Smooth muscle cell (in vitro differentiated cells): ENCODE measurements around the gene TAOK1. TPM values are rescaled to one million over a fixed set of nuclear protein-coding genes. Genes with fewer than 3 reads are reported as not detected.
"Not testable (repeated sequence)": the region's sequence is repeated elsewhere in the genome, so short reads cannot be mapped to it uniquely, and the experiment has no call there.

ENCODE experiments used
- DNase-seq: peaks from one replicate; lab custom pipeline; 2025; ENCODE audit not compliant: unreplicated experiment; lab: John Stamatoyannopoulos, UW
- H2AFZ ChIP-seq: fragments of 200-600 bp; sonication (generic); 2 replicates; pipeline ENCODE4 v1.6.0; 2016; ENCODE audit warnings: antibody characterized with exemption, low read depth, mild to moderate bottlenecking
- H3F3A ChIP-seq: fragments of 200-600 bp; sonication (generic); 2 replicates; pipeline ENCODE4 v1.6.0; 2017; ENCODE audit warnings: antibody characterized with exemption, low read depth
- H3K27ac ChIP-seq: fragments of 200-600 bp; sonication (generic); 2 replicates; pipeline ENCODE4 v1.5.1; 2016; ENCODE audit warnings: low read depth, mild to moderate bottlenecking
- H3K27me3 ChIP-seq: fragments of 200-600 bp; sonication (generic); 2 replicates; pipeline ENCODE4 v1.6.1; 2016; ENCODE audit warnings: low read depth, mild to moderate bottlenecking
- H3K36me3 ChIP-seq: fragments of 200-600 bp; sonication (generic); 2 replicates; pipeline ENCODE4 v1.5.1; 2016; ENCODE audit warnings: low read depth
- H3K4me1 ChIP-seq: fragments of 200-600 bp; sonication (generic); 2 replicates; pipeline ENCODE4 v1.5.1; 2016; ENCODE audit warnings: low read depth
- H3K4me2 ChIP-seq: fragments of 200-600 bp; sonication (generic); 2 replicates; pipeline ENCODE4 v1.6.0; 2016; ENCODE audit warnings: mild to moderate bottlenecking
- H3K4me3 ChIP-seq: fragments of 200-600 bp; sonication (generic); 2 replicates; pipeline ENCODE4 v1.5.1; 2016; ENCODE audit warnings: mild to moderate bottlenecking
- H3K79me2 ChIP-seq: fragments of 200-600 bp; sonication (generic); 2 replicates; pipeline ENCODE4 v1.6.0; 2016; ENCODE audit warnings: low read depth, mild to moderate bottlenecking
- H3K9ac ChIP-seq: fragments of 200-600 bp; sonication (generic); 2 replicates; pipeline ENCODE4 v1.6.0; 2016; ENCODE audit warnings: low read depth
- H3K9me3 ChIP-seq: fragments of 200-600 bp; sonication (generic); replicated peaks from 2 replicates; pipeline ENCODE4 v1.5.1; 2016; ENCODE audit warnings: low read depth
- H4K20me1 ChIP-seq: fragments of 200-600 bp; sonication (generic); 2 replicates; pipeline ENCODE4 v1.6.0; 2016; ENCODE audit warnings: low read depth
- WGBS: methylation state at CpG from one replicate; pipeline ENCODE4 v1.1.7; 2016; ENCODE audit warnings: low lambda C conversion rate; 5-methylcytosine and 5-hydroxymethylcytosine counted together
- polyA plus RNA-seq: library from polyadenylated mRNA; unstranded; fragments of >200 nt; fragmentation: Nextera tagmentation; extraction: Ambion mirVana; gene quantifications from 2 replicates; pipeline ENCODE4 v1.2.1, GENCODE V29; 2016
- total RNA-seq: library from RNA; depleted of rRNA; stranded (reverse); fragments of >200 nt; gene quantifications from 2 replicates; pipeline ENCODE4 v1.2.3, GENCODE V29; 2014
- TF ChIP-seq, protein P1 (sequence below): fragments of 200-600 bp; sonication (generic); IDR thresholded peaks from 2 replicates; pipeline ENCODE4 v1.5.1; 2017; ENCODE audit warnings: borderline replicate concordance, mild to moderate bottlenecking, antibody characterized with exemption; ENCODE audit not compliant: insufficient read depth, poor library complexity, severe bottlenecking

The TAOK1 gene
- total and polyA plus RNA-seq, 2 experiments from 2014 or later: 4.7 to 58.7 TPM

DNA sequence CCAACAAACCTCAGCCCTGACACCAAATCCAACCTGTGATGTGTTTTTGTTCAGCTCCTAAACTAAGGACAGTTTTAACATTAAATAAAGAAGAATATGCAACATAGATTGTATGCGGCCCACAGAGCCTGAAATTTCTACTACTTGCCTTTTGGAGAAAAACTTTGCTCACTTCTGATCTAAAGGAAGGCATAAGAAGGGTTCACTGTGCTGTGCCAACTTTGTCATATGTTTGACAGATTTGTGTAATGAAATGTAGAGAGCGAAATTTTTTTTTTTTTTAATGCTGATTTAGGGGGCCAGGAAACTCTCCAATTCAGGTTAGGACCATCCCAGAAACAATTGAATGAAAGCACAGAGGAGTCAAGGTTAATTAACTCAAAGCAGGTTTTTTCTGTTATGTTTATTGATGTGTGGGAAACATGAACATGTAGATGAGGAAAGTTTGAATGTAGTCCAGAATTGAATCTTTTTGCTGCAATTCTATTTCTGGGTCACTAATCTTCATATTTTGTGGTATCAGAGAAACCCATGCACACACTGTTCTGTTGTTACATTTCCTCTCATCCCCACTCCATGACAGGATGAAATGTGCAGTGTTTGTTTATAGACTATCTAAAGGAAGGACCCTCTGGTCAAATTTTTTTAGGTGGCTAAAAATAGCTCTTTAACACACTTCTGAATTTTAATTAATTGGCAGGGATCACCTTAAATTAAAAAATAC lies 71.5 kb downstream of the TAOK1 start:
- peaks cover 77% of the 10 kb centered on the region for H3K79me2 ChIP-seq
- WGBS: 92% methylated on average over 2 of the region's 2 CpGs
- H3K4me2 ChIP-seq: no peak overlapping the region

DNA sequence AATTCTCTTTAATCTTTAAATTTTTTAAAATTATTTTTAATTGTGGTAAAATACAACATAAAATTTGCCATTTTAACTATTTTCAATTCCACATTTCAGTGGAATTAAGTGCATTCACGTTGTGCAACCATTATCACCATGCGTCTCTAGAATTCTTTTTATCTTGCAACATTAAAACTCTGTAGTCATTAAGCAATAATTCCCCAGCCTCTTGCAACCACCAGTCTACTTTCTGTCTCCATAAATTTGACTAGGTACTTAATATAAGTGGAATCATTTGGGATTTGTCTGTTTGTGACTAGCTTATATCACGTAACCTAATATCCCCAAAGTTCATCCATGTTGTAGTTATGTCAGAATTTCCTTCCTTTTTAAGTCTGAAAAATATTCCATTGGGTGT lies 79.1 kb downstream of the TAOK1 start:
- Histone ChIP-seq H3K4me2 (no peak overlapping the region), H3K27me3 (no peaks in the 10 kb centered on the region), H4K20me1 (peaks cover 50% of the 10 kb centered on the region), H2AFZ (no peak overlapping the region), H3K4me3 (no peak overlapping the region), H3K27ac (no peak overlapping the region), H3K9me3 (no peaks in the 10 kb centered on the region), H3K9ac (no peak overlapping the region), H3K4me1 (no peaks in the 10 kb centered on the region), H3K79me2 (peaks cover 43% of the 10 kb centered on the region), H3F3A (no peaks in the 10 kb centered on the region), H3K36me3 (no peaks in the 10 kb centered on the region)
- 73% methylated on average over 3 of the region's 3 CpGs for WGBS
- TF ChIP-seq, protein P1, sequence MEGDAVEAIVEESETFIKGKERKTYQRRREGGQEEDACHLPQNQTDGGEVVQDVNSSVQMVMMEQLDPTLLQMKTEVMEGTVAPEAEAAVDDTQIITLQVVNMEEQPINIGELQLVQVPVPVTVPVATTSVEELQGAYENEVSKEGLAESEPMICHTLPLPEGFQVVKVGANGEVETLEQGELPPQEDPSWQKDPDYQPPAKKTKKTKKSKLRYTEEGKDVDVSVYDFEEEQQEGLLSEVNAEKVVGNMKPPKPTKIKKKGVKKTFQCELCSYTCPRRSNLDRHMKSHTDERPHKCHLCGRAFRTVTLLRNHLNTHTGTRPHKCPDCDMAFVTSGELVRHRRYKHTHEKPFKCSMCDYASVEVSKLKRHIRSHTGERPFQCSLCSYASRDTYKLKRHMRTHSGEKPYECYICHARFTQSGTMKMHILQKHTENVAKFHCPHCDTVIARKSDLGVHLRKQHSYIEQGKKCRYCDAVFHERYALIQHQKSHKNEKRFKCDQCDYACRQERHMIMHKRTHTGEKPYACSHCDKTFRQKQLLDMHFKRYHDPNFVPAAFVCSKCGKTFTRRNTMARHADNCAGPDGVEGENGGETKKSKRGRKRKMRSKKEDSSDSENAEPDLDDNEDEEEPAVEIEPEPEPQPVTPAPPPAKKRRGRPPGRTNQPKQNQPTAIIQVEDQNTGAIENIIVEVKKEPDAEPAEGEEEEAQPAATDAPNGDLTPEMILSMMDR: no peak
- DNase-seq: no peak

More for the DNA sequence above, 71.5 kb downstream of the TAOK1 start:
- no peak overlapping the region for H3K27ac ChIP-seq
- H3F3A ChIP-seq: peaks cover 9% of the 10 kb centered on the region
- H3K4me1 ChIP-seq: no peaks in the 10 kb centered on the region
- peaks cover 93% of the 10 kb centered on the region for H4K20me1 ChIP-seq
- no peaks in the 10 kb centered on the region for H3K27me3 ChIP-seq
- H3K9me3 ChIP-seq: no peaks in the 10 kb centered on the region
- no peak overlapping the region for H3K9ac ChIP-seq
- no peak overlapping the region for H2AFZ ChIP-seq
- no peak for DNase-seq
- TF ChIP-seq, protein P1: no peak
- no peaks in the 10 kb centered on the region for H3K36me3 ChIP-seq
- H3K4me3 ChIP-seq: no peak overlapping the region

DNA sequence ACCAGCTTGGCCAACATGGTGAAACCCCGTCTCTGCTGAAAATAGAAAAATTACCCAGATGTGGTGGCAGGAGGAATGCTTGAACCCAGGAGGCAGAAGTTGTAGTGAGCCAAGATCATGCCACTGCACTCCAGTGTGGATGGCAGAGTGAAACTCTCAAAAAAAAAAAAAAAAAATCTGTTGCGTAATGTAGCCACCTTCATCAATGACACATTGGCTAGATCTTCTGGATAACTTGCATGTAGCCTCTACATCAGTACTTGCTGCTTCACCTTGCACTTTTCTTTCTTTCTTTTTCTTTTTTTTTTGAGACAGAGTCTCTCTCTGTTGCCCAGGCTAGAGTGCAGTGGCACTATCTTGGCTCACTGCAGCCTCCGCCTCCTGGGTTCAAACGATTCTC lies 83.3 kb downstream of the TAOK1 start:
- H3K79me2 ChIP-seq: peaks cover 28% of the 10 kb centered on the region
- H2AFZ ChIP-seq, H3K4me2 ChIP-seq, H3F3A ChIP-seq, H3K4me3 ChIP-seq, H3K9ac ChIP-seq, H3K9me3 ChIP-seq, H3K27me3 ChIP-seq, H3K4me1 ChIP-seq, H3K27ac ChIP-seq, DNase-seq: not testable (repeated sequence)
- H3K36me3 ChIP-seq: peaks cover 10% of the 10 kb centered on the region
- H4K20me1 ChIP-seq: peaks cover 50% of the 10 kb centered on the region
- WGBS: 98% methylated on average over 4 of the region's 4 CpGs

DNA sequence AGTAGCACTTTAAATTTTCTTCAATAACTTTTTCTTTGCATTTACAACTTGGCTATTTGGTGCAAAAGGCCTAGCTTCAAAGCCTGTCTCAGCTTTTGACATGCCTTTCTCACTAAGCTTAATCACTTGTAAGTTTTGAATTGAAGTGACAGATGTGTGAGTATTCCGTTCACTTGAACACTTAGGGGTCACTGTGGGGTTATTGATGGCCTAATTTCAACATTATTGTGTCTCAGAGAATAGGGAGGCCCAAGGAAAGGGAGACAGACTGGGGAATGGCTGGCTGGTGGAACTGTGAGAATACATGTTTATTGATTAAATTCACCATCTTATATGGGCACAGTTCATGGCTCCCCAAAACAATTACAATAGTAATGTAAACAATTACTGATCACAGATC lies 84.1 kb downstream of the TAOK1 start:
- DNase-seq: no peak
- H3K4me2 ChIP-seq: no peak overlapping the region
- H3K4me3 ChIP-seq: no peak overlapping the region
- H2AFZ ChIP-seq: no peak overlapping the region
- peaks cover 10% of the 10 kb centered on the region for H3K36me3 ChIP-seq
- no peaks in the 10 kb centered on the region for H3K9me3 ChIP-seq
- TF ChIP-seq, protein P1: no peak
- H3K27ac ChIP-seq: no peak overlapping the region
- H3K9ac ChIP-seq: no peak overlapping the region
- peaks cover 52% of the 10 kb centered on the region for H4K20me1 ChIP-seq
- H3F3A ChIP-seq: no peaks in the 10 kb centered on the region
- no peaks in the 10 kb centered on the region for H3K27me3 ChIP-seq
- WGBS: 90% methylated on average over 1 of the region's 1 CpG
- peaks cover 26% of the 10 kb centered on the region for H3K79me2 ChIP-seq
- no peaks in the 10 kb centered on the region for H3K4me1 ChIP-seq
